Measurements from ENCODE around the gene ANKK1.

Gene ANKK1

DNA sequence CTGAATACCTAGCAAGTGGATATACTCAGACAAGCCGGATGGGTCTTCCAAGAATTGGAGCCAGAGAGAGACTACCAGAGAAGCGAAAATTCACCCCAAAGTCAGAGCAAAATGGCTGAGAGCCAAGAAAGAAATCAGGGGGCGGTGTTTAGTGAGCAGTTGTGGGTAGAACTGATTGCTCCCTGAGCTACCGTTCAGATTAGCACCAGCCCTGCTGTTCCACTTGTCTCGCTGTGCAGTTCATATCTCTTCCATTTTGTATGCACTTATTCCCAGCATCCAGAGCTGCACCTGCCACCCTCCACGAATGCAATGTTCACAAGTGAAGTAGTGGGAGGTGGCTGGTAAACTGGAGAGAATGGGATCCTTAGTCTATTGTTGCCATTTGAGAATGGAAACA is 62.2 kb downstream of the ANKK1 start:
- DNase-seq: no peak
